ENCODE data around the gene ITGB1BP2.
"Not testable (repeated sequence)": the region's sequence is repeated elsewhere in the genome, so short reads cannot be mapped to it uniquely, and the experiment has no call there.

Gene ITGB1BP2

GRCh38 chrX:71302461-71303213 lies 1.1 kb downstream of the ITGB1BP2 start:
- DNase-seq, result no peak

- DNase-seq, result no peak
Measured at GRCh38 chrX:71304561-71304960, 3.0 kb downstream of the ITGB1BP2 start.

- no peak for DNase-seq
Measured at GRCh38 chrX:71315917-71316316, 14.4 kb downstream of the ITGB1BP2 start.

- not testable (repeated sequence) for DNase-seq
Measured at GRCh38 chrX:71316959-71317358, 15.4 kb downstream of the ITGB1BP2 start.

GRCh38 chrX:71320126-71320525 lies 18.6 kb downstream of the ITGB1BP2 start:
- no peak for DNase-seq

- DNase-seq, result no peak
Measured at GRCh38 chrX:71321731-71322130, 20.2 kb downstream of the ITGB1BP2 start.

- DNase-seq, result not testable (repeated sequence)
Measured at GRCh38 chrX:71324452-71324851, 22.9 kb downstream of the ITGB1BP2 start.

- no peak for DNase-seq
Measured at GRCh38 chrX:71326394-71326793, 24.8 kb downstream of the ITGB1BP2 start.

GRCh38 chrX:71349151-71349665 lies 47.7 kb downstream of the ITGB1BP2 start:
- DNase-seq, result not testable (repeated sequence)

- not testable (repeated sequence) for DNase-seq
Measured at GRCh38 chrX:71349867-71350266, 48.3 kb downstream of the ITGB1BP2 start.

- not testable (repeated sequence) for DNase-seq
Measured at GRCh38 chrX:71352439-71352838, 50.9 kb downstream of the ITGB1BP2 start.

All from GDM1 (cell line).